GM20431 (cell line): ENCODE measurements around the gene ATP13A2.

ENCODE experiments used
- in situ Hi-C: fragments of 300-500 bp; cut with MseI, MboI; formaldehyde crosslinking; loops from one replicate; pipeline ENCODE4 v1.15.0; 2020; ENCODE audit warnings: low sequenced_read_pairs; ENCODE audit not compliant: unreplicated experiment

The ATP13A2 gene

DNA sequence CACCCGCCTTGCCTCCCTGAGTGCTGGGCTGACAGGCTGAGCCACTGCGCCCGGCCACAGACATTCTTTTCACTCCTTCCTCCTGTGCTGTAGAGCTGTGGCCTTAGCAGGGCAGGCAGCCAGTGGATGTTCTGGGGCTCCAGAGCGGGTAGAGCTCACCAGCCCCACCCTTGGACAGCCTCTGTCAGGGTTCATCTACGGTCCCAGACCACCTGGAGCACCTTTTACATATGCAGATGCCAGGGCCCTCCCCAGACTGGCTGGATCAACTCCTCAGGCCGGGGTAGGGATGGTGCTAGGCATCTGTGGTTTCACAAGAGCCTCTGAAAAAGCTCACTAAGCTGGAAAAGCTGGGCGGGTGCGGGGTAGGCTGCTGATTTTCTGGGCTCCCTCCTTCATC is 4.6 kb downstream of the ATP13A2 start:
- in situ Hi-C loops, result no loop called here

DNA sequence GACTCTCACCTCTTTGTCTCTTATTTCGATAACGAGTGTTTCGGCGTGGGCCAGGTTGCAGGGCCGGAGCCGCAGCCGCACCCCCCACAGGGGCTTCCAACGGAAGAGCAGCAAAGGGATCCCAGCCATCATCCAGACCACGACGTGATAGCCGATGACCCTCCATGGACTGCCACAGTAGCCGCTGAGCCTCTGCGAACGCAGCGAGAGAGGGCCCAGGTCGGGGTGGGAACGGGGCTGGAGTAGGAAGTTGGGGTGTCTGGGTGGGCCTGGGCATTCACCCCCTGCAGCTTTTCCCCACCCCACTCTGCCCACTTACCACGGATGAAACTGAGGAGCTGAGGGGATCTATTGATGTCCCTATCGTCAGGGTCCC is 6.4 kb downstream of the ATP13A2 start:
- in situ Hi-C loops, result no loop called here

DNA sequence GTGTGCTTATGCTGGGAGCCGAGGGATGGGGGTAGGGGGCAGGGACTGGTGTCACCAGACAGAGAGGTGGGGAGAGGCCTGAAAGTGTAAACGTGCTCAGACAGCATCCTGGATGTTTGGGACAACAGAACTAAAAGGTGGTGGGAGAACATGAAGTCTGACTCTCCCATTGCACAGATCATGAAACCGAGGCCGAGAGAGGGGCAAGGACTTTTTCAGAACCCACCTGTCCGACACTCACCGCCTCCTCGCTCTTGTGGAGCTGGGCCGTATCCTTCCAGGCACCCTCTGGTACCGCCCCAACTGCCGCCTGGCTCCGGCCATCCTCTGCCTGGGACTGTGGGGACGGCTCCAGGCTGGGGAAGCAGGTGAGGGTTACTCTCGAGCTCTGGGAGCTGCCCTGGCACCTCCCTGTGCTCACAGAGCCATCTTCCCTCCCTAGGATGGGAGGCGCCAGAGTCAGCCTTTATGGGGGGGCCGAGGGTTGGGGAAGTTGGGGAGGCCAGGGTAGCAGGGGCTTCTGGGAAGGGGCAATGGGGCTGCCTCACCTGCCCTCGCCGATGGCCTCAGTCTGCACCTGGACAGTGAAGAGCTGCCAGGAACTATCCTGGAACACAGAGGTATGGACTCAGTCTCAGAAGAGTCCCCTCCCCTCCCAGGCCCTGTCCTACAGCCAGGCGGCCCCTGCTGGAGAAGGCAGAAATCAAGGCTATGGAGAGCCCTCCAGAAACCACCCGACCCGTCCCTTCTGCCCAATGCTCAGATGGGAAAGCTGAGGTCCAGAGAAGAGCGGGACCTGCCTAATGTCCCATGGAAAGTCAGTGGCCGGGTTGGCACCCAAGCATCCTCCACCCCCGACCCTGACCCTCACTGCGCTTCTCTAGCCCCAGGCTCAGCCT is 7.0 kb downstream of the ATP13A2 start:
- in situ Hi-C loops, result no loop called here

GRCh38 chr1:17002524-17002902 is 9.2 kb downstream of the ATP13A2 start:
- in situ Hi-C loops, result no loop called here

DNA sequence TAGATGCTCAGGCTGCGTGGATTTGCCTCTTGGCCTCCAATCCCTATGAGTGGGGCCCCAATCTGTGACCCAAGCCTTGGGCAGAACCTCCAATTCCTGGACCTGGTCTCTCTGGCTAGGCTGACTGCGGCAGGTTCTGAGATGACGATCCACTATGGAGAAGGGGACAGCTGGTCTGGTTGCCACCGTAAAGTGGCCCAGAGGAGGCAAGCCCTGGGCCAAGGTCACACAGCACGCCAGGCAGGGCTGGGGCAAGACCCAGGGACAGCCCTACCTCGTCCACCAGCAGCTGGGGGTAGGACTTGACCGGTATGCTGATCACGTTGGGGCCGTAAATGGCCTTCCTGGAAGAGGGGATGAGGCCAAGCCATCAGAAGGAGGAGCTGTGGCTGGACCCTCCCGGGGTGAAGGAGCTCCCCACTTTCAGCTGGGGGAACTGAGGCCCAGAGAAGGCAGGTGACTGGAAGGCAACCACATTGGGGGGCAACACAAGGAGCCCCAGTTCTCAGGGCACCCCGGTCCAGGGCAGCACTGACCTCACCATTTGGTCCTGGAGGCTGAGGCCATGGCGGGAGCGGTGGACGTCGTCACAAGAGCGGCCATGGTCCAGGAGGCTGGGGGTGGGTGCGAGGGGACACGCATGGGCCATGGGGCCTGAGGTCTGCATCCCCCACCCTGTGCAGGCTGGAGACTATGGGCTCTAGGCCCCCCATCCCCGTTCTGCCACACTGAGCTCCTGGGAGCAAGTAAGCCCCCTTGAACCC is 9.8 kb downstream of the ATP13A2 start:
- in situ Hi-C loops, result no loop called here

DNA sequence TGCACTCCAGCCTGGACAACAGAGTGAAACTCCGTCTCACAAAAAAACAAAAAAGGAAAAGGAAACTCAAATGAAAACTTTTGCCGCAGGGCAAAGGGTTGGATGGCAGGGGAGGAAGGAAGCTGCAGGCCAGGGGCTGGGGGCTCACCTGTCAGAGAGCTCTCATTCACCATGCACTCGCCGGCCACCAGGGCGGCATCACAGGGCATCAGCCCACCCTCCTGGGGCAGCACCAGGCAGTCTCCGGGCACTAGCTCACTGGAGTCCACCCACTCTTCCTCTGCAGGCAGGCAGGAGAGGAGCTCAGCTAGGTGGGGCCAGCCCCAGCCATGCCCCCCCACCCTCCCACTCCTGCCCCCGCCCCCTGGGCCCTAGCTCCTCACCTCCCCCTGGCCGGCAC is 11.9 kb downstream of the ATP13A2 start:
- in situ Hi-C loops, result no loop called here

GRCh38 chr1:16998589-16998988 is 13.1 kb downstream of the ATP13A2 start:
- in situ Hi-C loops, result no loop called here

DNA sequence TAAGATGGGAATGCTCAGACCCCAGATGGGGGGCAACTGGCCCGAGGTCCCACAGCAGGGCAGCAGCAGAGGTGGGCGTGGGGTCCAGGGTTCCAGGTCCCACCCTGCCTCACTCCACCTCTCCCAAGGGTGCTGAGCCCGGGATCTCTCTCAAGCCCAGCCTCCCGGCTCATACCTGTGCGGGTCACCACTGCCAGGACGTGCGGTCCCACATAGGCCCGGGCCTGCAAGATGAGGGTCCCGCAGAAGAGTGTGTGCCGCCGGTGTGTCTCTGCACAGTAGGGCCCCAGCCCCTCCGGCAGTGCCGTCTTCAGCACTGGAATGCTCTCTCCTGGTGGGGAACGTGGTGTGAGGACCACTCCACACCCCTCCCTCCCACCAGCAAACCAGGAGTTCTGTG is 14.9 kb downstream of the ATP13A2 start:
- in situ Hi-C loops, result no loop called here

DNA sequence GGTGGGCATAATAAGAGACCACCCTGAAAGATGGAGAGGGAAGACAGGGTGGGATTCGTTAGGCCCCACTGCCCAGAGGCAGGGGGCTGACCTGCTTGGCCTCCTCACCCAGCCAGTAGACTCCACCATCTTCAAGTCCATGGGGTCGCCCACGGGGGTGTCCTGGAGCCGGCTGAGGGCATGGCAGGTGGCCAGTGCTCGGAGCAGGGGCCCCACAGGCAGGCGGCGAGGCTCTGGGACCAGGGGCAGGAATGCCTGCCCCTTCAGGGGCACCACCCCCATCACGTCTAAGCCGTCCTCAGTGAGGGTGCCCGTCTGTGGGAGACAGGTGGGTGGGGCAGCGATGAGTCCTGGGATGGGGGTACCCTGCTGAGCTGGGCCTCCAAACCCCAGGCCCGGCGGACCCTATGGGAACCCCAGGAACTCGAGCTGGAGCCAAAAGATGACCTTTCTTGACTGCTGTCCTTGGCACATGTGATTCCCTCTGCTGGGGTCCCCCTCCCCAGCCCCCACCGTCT is 18.1 kb downstream of the ATP13A2 start:
- in situ Hi-C loops, result no loop called here

DNA sequence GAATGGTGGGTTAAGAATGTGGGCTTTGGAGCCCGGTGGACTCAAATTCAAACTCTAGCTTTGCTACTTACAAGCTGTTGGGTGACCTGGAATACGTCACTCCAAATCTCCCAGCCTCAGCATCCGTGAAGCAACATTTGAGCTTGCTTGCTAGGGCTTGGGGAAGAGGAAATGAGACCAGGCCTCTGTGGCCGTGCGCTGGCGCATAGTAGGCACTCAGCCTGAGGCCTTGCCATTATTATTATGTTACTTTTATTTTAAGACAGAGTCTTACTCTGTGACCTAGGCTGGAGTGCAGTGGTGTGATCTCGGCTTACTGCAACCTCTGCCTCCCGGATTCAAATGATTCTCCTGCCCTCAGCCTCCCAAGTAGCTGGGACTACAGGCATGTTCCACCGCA is 19.1 kb downstream of the ATP13A2 start:
- in situ Hi-C loops, result no loop called here

DNA sequence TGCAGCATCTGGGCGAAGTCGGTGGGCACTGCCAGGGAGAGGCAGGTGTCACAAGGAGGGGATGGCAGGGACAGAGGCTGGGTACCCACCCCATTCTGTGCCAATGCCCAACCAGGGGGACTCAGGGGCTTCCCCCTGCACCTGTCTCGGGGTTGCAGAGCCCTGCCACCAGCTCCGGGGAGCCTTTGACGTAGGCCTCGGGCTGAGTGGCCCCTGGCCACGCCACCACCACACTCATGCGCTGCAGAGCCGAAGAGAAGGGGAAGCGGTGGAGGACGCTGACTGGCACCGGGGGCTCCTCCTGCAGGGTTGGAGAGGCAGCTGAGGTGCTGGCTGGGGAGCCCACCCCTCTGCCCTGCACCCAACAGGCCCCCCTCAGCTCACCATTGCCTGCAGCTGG is 19.6 kb downstream of the ATP13A2 start:
- in situ Hi-C loops, result no loop called here

GRCh38 chr1:16991571-16991970 is 20.2 kb downstream of the ATP13A2 start:
- in situ Hi-C loops, result no loop called here

DNA sequence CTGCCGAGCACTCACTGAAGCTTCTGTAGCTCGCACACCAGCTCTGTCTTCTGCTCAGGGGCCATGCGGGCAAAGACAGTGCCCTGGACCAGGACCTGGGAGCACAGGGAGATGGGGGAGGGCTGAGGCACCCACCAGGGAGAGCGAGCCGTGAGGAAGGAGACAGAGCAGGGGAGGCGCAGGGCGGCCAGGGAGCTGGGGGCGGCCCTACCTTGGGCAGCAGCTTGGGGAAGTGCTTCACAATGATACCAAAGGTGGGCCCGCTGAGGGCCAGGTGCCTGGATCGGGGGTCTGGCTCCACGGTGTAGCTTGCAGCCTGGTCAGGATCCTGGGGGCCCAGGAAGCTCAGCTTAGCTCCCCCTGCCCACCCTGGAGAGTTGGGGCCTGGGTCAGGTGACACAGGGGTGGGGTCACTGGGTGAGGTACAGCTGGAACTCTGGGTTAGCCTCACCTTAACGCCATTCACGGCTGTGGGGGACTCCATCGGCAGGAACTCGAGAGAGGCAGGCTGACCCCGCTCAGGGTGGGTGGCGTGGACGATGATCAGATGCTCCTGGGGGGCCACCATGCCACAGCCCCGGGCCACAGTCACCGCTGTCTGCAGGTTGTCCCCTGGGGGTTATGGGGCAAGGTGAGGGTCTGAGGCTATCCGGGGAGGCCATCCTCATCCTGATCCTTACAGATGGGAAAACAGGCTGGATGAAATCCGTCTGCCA is 21.9 kb downstream of the ATP13A2 start:
- in situ Hi-C loops, result no loop called here

GRCh38 chr1:16988210-16988609 is 23.5 kb downstream of the ATP13A2 start:
- in situ Hi-C loops, result no loop called here

- in situ Hi-C loops, result no loop called here
These were observed 24.8 kb downstream of the ATP13A2 start for GRCh38 chr1:16986962-16987361.

DNA sequence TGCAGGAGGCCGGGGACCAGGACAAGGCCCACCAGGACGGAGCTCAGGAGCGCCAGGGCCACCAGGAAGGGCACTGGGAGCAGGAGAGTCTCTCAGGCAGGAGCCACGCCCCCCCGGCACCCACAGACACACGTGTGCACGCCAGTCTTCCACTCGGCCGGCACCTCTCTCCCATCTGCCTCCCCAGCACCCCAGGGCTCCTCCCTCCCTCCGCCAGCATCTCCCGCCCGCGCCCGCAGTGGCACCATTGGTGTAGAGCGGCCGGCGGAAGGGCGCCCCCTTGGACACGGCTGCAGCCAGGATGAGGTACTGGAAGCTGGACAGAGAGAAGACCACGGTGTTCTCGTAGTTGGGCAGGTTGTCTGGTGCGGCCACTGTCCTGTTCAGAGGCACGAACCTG is 25.2 kb downstream of the ATP13A2 start:
- in situ Hi-C loops, result no loop called here

DNA sequence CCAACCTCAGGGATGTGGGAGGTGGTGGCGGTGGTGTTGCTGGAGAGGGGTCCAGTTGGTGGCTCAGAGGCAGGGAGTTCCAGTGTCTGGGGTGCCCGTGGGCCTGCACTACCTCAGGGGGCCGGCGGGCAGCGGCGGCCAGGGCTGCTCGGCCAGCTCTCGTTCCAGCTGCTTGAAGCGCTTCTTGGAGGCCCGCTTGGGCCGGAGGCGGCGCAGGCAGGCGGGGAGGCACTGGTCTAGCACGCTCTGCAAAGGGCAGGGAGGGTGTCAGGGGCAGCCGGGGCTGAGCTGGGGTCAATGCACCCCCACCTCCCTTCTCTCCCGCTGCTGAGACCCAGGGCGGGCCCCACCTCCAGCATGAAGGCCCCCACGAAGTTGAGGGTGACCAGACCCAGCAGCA is 25.6 kb downstream of the ATP13A2 start:
- in situ Hi-C loops, result no loop called here

DNA sequence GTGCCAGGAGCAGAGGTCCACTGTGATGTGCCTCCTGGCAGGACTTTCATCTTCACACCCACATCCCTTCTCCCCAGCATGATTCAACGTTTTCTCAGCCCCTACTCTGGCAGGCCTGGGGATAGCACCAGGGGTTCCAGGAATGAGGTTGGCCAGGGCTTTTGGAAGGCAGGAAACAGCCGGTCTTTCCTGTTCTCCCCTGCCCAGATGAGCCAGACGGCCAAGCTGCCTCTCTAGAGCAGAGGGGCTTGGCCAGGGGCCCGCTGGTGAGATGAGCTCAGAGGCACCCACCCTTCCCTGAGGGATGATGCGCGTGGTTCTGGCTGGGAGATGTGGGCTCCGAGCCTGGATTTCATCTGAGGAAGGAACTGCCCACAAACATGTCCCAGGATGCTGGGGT is 27.0 kb downstream of the ATP13A2 start:
- in situ Hi-C loops, result no loop called here

DNA sequence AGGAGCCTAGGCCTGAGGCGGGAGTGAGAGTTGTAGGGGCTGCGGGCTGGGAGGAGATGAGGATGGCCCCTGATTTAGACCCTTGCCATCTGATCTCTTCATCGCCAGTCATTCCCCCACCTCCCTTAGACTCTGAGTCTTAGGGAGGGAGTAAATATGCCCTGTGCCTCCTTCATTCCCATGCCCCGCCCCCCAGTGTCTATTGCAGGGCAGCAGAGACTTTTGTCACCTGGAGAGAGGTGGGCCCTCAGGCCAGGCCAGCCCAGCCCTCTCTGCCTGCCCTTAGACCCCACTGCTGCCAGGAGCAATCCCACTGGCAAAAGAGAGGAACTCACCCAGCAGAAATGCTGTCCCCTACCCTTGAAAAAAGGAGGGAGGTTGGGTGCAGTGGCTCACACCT is 28.1 kb downstream of the ATP13A2 start:
- in situ Hi-C loops, result no loop called here

DNA sequence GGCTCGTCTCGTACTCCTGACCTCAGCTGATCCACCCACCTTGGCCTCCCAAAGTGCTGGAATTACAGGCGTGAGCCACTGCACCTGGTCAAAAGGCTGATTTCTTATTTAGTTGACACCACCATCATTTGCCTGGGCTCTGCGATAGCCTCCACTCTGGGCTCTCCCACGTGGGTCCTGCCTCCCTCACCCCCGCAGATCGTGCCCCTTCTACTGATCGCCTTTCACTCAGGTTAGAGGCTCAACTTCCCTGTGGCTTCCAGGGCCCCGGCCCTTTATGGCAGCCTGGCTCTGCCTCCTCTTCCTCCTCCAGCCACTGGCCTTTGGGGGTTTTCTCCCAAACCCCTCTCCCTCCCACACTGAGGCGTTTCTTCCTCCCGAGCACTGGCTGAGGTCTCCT is 28.8 kb downstream of the ATP13A2 start:
- in situ Hi-C loops, result no loop called here
